DMS153 (cell line): ENCODE data around the gene ZIC1.

ENCODE experiments used
- DNase-seq: peaks from one replicate; lab custom pipeline; 2025; lab: John Stamatoyannopoulos, UW

Gene ZIC1

DNA sequence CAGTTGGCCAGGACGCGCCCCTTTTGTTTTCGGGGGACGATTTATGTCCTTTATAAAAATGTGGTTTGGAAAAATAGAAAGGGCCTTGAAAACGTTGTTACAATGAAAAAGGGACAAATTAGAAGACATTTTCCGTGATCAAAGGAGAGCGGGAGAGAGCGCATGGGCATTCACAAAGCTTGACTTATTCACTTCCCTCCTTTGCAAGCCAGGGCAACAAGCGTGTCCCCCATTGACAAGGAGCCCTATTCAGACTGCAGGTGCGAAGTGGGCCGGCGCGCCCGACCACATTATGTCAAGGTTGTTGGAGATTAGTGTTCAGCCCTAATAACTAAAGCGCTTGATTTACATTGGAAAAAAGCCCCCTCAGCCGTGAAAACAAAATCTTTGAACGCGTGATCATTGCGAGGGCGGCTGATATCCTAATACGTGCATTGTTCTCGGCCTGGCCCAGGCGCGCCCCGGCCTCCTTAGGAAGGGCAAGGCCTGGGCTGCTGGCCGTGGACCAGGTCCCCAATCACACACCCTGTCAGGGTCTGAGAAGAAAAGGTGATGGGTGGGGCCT, 28.7 kb upstream of the ZIC1 start:
- no peak for DNase-seq

GRCh38 chr3:147380977-147381376, 28.2 kb upstream of the ZIC1 start:
- DNase-seq, result no peak

DNA sequence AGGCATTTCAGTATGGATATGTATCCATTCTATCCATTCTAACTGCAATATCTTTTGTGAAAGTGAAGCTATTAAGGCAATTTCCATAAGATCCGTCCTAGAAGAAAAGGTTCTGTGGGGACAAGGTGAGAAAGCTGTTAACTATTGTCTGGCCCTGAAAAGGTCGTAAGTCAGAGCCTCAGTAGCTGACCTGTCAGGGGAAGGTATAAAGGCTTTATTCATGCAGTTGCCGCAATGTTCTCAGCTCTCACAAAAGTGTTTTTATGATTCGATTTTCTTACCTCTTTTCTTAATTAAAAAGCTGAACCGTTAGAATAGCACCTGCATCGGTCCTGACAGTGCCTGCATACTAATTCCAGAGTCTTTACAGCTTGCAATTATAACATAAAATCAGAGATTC, 27.6 kb upstream of the ZIC1 start:
- no peak for DNase-seq

DNA sequence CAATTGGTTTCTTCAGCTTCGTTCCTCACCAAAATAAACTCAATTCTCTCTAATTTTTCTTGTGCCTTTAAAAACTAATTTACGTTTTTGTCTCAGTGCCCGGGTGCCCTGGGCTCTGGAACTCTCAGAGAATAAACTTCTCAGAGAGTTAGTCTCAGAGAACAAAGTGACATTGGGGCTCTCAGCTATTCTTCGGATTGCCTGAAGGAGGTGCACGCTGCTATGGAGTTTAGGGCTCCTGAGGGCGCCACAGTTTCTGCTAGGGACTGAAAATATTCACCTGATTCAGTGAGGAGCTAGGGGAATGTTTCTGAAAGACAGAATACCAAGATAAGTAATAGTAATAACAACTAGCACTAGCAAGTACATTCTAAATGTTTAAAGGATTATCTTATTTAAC, 25.5 kb upstream of the ZIC1 start:
- DNase-seq, result no peak

- no peak for DNase-seq
These were observed 24.7 kb upstream of the ZIC1 start for GRCh38 chr3:147384210-147385058.

GRCh38 chr3:147385059-147386012, 23.8 kb upstream of the ZIC1 start:
- no peak for DNase-seq

GRCh38 chr3:147387291-147387884, 21.8 kb upstream of the ZIC1 start:
- no peak for DNase-seq

DNA sequence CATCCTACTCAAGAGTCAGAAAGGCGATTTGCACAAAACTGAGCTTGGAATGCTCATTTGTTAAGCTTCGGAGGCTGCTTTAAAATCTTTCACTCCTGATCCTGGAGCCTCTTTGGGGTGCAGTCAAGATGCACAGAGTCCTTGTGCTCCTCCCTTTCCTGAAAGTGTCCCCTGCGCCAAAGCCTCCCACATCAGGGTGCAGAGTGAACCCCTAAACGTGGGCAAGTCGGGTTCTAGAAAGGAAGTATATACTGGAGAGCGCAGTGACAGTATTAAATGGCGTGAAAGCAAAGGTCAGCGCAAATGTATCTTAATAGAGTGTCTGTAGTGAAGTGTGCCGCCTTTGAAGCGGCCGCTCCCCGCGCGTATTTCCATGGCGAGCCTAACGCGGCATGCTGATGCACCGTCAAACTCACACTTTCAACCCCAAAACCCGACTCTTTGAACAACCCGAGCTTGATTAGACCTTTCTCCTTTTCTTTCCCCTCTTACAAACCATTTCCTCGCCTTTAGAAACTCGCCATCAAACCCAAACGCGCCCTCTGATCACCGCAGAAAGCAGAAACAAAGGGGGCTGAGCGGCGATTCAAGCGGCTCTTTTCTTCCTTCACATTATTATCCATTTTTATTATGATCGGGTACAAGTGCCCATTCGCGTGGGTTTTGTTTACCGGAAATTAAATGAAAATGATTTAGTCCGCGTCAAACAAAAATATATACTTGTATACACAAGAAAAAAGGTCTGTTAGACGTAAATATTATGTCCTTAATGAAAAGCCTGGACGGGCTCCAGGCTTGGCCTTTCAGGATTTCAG, 21.1 kb upstream of the ZIC1 start:
- DNase-seq, result no peak

GRCh38 chr3:147388700-147389580, 20.2 kb upstream of the ZIC1 start:
- DNase-seq, result no peak

DNA sequence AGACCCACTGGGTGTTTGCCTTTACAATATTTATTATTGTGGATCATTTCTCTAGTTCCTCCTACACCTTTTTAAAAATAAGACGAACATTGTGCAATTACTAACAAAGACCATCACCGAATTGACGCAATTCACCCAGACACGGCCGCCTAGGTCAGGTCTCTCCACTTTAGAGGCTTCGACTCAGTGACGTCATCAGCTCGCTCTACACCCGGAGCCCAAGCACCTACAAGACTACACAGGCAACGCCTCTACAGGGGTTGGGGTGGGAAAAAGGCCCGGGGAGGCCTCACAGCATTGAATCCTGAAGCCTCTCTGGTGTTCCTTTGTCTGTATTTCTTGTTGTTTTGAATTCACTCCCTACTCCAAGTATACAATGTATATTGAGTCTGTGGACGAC, 19.4 kb upstream of the ZIC1 start:
- DNase-seq, result no peak

DNA sequence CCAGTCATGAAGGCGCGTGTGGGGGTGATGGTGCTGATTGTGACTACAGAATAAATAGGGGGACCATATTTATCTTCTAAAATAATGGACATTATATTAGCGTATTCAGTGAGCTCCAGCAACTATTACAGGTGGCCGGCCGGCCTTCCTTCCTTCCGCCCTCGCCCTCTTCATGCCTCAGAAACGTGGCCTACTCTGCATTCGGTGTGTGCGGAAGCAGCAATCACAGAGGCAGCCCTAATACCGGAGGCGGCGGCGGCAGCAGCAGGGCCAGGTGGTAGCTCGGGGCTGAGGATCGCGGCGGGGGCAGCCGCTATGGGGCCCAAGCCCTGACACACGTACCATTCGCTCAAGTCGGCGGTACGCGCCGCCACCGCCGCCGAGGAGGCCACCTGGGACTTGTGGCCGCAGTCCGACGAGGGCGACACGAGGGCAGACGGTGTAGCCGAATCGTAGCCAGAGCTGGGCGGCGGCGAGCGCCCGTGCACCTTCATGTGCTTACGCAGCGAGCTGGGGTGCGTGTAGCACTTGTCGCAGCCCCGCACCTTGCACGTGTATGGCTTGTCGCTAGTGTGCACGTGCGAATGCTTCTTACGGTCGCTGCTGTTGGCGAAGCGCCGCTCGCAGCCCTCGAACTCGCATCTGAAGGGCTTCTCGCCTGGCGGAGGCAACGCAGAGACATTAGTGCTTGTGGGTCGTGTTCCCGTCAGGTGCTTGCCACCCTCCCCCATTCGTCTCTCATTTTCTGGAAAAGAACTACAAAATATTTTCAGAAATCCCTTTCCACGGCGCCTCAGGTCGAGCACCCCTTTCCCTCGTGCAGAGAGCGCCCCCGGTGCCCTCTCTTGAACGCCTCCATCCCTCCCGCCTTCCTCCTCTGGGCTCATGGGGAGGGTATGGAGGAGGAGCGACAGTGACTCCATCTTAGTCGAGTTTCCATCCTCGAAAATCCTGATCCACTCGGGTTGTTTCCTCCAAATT, 18.3 kb upstream of the ZIC1 start:
- no peak for DNase-seq

DNA sequence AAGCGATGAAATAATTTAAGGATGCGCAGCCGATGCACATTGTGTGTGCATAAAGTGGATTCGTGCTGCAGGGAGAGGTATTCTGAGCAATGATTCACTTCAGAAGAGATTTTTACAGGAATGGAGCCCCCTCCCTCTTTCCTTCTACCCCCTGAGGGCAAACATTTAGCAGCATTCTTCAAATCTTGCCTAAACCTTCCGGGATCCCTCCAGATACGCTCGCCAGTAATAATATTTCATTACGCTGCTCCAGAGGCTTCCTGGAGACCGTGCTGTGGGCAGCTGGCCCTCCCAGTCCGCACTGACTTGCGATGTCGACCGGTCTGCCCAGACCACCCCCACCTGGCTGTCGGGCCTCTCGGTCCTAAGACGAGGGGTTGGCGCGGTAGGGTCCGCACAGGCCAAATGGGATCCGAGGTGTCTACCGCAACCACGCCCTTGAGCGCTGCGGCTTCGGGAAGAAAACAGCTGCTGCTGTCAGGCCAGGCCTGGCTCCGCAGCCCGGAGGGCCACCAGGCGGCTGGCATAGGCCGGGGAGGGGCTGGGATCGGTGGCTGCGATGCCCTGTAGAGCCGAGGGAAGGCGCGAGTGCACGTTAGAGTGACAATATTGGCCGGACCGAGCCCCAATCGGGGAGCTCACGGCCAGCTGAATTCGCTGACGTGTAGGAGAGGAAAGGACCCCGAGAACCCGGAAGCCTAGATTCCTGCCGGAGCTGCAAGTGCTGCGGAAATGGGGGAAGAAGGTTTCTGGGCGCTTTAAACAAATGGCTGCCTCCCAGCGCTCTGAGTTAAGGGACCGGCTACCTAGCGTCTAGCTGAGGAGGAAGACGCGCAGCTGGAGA, 17.2 kb upstream of the ZIC1 start:
- no peak for DNase-seq

DNA sequence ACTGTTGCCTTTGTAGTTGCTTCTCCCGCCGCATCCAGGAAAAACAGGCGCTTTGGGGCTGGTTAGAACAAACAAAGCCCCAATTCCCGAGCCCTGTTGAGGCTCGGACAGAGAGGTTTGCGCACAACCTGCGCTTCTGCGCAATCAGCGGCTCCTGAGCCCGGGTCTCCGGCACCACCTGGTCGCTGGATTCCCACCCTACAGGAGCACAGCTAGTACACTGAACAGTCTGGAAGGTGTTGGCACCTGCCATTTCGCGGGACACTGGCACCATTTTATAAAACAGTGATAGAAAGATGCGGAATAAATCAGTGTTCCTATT, 16.6 kb upstream of the ZIC1 start:
- no peak for DNase-seq

- no peak for DNase-seq
These were observed 15.8 kb upstream of the ZIC1 start for GRCh38 chr3:147393261-147393942.

GRCh38 chr3:147393943-147394883, 15.0 kb upstream of the ZIC1 start:
- DNase-seq, result no peak

DNA sequence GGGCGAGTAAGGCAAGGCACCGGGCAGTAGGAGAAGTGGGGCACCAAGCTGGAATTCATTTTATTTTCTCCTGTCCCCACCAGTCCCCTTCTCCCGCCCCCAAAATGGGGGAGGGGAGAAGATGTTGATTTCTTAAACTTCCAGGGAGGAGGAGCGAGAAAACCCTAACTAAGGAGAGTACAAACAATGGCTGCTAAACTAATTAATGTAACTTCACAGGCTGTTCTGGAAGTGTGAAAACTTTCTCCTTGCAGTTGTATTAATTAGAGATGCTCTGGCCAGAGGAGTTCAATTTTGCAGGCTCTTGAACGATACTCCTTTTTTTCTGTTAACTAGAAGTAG, 14.3 kb upstream of the ZIC1 start:
- no peak for DNase-seq
